Measurements from ENCODE around the gene ELF1. TPM values are rescaled to one million over a fixed set of nuclear protein-coding genes. Genes with fewer than 3 reads are reported as not detected.

The ELF1 gene
- total and polyA plus RNA-seq, 2 donors from 2014 or later = 12.0 to 95.1 TPM

- DNase-seq (peak; percentile 92 to 97 (median 95)), FAIRE-seq (no peak)
- Histone ChIP-seq H3K9me3 (ENCODE audit: control insufficient read depth in 2 of 3, insufficient read depth in 1 of 3, low read length in 3 of 3) (no peaks in the 10 kb centered on the region), H3K4me1 (ENCODE audit: control insufficient read depth in 2 of 3, insufficient read depth in 2 of 3, low read depth in 1 of 3, low read length in 3 of 3) (peaks cover 0 to 24% (median 8%) of the 10 kb centered on the region in 3 donors), H3K4me3 (ENCODE audit: low read length in 3 of 3) (peak overlapping the region; percentile 91 to 92 (median 92)), H3K27ac (ENCODE audit: low read depth in 2 of 2, low read length in 2 of 2) (peak overlapping the region; percentile 98), H3K36me3 (ENCODE audit: control insufficient read depth in 2 of 3, insufficient read depth in 3 of 3, low read length in 3 of 3) (peaks cover 0 to 2% (median 0%) of the 10 kb centered on the region in 3 donors), H3K9ac (ENCODE audit: low read length in 3 of 3) (peak overlapping the region; percentile 76 to 91 (median 91)), H3K27me3 (ENCODE audit: control insufficient read depth, insufficient read depth, low read length) (no peaks in the 10 kb centered on the region)
- intact Hi-C loops (cut with DNase I) = no loop called here
- no peak for TF ChIP-seq CTCF (IDR thresholded peaks at IDR 0.05; ENCODE audit: borderline replicate concordance, extremely low read depth, insufficient read depth)
Observed at GRCh38 chr13:41060082-41060723, 41.1 kb upstream of the ELF1 start.

GRCh38 chr13:41059456-41060081 is 40.5 kb upstream of the ELF1 start:
- TF ChIP-seq CTCF (IDR thresholded peaks at IDR 0.05; ENCODE audit: borderline replicate concordance, extremely low read depth, insufficient read depth) = no peak
- Histone ChIP-seq H3K36me3 (ENCODE audit: control insufficient read depth in 2 of 3, insufficient read depth in 3 of 3, low read length in 3 of 3) (no peaks in the 10 kb centered on the region), H3K9ac (ENCODE audit: low read length in 3 of 3) (peak overlapping the region; percentile 31 to 91 (median 76)), H3K4me3 (ENCODE audit: low read length in 3 of 3) (peak overlapping the region; percentile 91 to 92 (median 92)), H3K4me1 (ENCODE audit: control insufficient read depth in 2 of 3, insufficient read depth in 2 of 3, low read depth in 1 of 3, low read length in 3 of 3) (peaks cover 0 to 24% (median 12%) of the 10 kb centered on the region in 3 donors), H3K9me3 (ENCODE audit: control insufficient read depth in 2 of 3, insufficient read depth in 1 of 3, low read length in 3 of 3) (no peaks in the 10 kb centered on the region), H3K27ac (ENCODE audit: low read depth in 2 of 2, low read length in 2 of 2) (peak overlapping the region; percentile 98), H3K27me3 (ENCODE audit: control insufficient read depth, insufficient read depth, low read length) (no peaks in the 10 kb centered on the region)
- FAIRE-seq (no peak), DNase-seq (peak in 2 of 5 donors; percentile 13 to 50)
- intact Hi-C loops (cut with DNase I) = loop anchor here (10.0 kb wide), 1 partner anchor 135 kb away; no protein-coding TSS in a partner anchor

GRCh38 chr13:41058295-41059070 is 39.4 kb upstream of the ELF1 start:
- no peaks in the 10 kb centered on the region for H3K36me3 ChIP-seq (ENCODE audit: control insufficient read depth in 2 of 3, insufficient read depth in 3 of 3, low read length in 3 of 3)
- intact Hi-C loops (cut with DNase I) = loop anchor here (10.0 kb wide), 1 partner anchor 134 kb away; no protein-coding TSS in a partner anchor
- no peak for TF ChIP-seq CTCF (IDR thresholded peaks at IDR 0.05; ENCODE audit: borderline replicate concordance, extremely low read depth, insufficient read depth)
- peaks cover 0 to 28% (median 12%) of the 10 kb centered on the region in 3 donors for H3K4me1 ChIP-seq (ENCODE audit: control insufficient read depth in 2 of 3, insufficient read depth in 2 of 3, low read depth in 1 of 3, low read length in 3 of 3)
- H3K27me3 ChIP-seq (ENCODE audit: control insufficient read depth, insufficient read depth, low read length) = no peaks in the 10 kb centered on the region
- H3K9me3 ChIP-seq (ENCODE audit: control insufficient read depth in 2 of 3, insufficient read depth in 1 of 3, low read length in 3 of 3) = no peaks in the 10 kb centered on the region
- H3K4me3 ChIP-seq (ENCODE audit: low read length in 3 of 3) = peak overlapping the region in 2 of 3 donors; percentile 38 to 92
- no peak overlapping the region for H3K27ac ChIP-seq (ENCODE audit: low read depth in 2 of 2, low read length in 2 of 2)
- H3K9ac ChIP-seq (ENCODE audit: low read length in 3 of 3) = peak overlapping the region in 2 of 3 donors; percentile 76 to 91
- no peak for DNase-seq
- FAIRE-seq = no peak
